GM15510 (cell line): ENCODE measurements around the gene LCE3A.

Source experiments
- POLR2A ChIP-seq: IDR thresholded peaks from 3 replicates; pipeline ENCODE4 v1.6.1; 2011; ENCODE audit warnings: borderline replicate concordance; ENCODE audit not compliant: insufficient read length; ENCODE audit errors: extremely low read depth

Gene LCE3A

GRCh38 chr1:152599934-152600333 lies 23.0 kb downstream of the LCE3A start, which contains the start of gene LCE3C:
TSS of gene LCE3C (plus strand) at chr1:152600234. CDS start at chr1:152600732, 498 bp downstream.
- no peak for TF ChIP-seq POLR2A

- no peak for TF ChIP-seq POLR2A
Measured at GRCh38 chr1:152596986-152597385, 25.9 kb downstream of the LCE3A start.

GRCh38 chr1:152585586-152585985 lies 37.3 kb downstream of the LCE3A start:
- TF ChIP-seq POLR2A, result no peak

GRCh38 chr1:152582647-152583046 lies 40.3 kb downstream of the LCE3A start:
- no peak for TF ChIP-seq POLR2A

- no peak for TF ChIP-seq POLR2A
Measured at GRCh38 chr1:152580433-152580832, 42.5 kb downstream of the LCE3A start, which contains the start of gene LCE3D. TSS of gene LCE3D (minus strand) at chr1:152580516. CDS start at chr1:152579936, 580 bp downstream.

GRCh38 chr1:152577168-152577567 lies 45.7 kb downstream of the LCE3A start:
- no peak for TF ChIP-seq POLR2A
